HG02588 (cell line): ENCODE data around the gene VAV2.

Experiments
- ATAC-seq: cut with Tn5 transposase; IDR thresholded peaks from one replicate; pipeline ENCODE4 v1.9.1; 2021; ENCODE audit warnings: mild to moderate bottlenecking, moderate library complexity; ENCODE audit not compliant: unreplicated experiment

VAV2 gene

DNA sequence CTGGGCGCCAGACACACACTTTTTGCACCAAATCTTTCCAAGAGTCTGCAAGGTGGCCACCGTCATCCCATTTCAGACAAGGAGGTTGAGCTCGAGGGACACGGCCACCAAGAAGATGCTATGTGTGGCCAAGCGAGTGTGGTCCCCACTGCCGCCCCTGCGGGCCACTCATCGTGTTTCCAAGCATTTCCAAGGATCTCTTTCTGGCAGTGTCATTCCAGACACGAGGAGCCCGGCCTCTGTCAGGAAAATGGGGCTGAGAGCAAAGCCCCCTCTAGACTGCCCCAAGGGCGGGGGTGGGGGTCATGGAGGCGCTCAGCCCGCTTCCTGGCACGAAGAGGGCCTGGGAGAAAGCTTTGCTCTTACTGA, 10.6 kb downstream of the VAV2 start:
- ATAC-seq = no peak

DNA sequence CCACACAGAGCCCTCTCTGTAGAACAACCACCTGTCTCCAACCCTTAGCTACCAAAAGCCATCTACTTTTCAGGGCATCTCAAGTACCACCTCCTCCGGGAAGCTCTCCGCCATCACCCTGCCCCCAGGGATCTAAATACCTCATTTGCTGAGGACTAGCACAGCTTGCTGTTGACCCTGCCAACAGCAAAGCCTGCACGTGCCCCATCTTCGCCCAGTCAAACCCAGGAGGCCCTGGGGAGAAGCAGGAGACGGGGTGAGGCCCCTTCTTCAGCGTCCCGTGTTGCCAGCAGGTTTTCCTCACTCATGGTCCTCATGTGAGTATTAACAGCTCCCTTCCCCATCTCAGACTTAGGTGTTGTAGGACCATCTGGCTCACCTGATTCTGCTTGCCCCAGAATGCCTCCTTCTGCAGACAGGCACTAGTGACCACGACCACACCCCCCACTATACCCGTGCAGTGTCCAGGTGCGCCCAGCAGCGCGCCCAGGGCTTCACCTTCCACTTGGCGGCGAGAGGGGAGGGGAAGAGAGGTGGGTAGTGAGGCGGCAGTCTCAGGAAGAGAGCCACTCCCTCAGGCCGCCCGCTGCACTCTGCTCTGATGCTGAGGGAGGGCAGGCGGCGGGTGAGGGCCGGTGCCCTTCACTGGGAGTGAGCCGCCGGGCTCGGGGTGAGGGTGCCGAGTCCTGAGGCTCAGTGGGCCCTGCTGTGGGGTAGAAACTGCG, 11.1 kb downstream of the VAV2 start:
- no peak for ATAC-seq

DNA sequence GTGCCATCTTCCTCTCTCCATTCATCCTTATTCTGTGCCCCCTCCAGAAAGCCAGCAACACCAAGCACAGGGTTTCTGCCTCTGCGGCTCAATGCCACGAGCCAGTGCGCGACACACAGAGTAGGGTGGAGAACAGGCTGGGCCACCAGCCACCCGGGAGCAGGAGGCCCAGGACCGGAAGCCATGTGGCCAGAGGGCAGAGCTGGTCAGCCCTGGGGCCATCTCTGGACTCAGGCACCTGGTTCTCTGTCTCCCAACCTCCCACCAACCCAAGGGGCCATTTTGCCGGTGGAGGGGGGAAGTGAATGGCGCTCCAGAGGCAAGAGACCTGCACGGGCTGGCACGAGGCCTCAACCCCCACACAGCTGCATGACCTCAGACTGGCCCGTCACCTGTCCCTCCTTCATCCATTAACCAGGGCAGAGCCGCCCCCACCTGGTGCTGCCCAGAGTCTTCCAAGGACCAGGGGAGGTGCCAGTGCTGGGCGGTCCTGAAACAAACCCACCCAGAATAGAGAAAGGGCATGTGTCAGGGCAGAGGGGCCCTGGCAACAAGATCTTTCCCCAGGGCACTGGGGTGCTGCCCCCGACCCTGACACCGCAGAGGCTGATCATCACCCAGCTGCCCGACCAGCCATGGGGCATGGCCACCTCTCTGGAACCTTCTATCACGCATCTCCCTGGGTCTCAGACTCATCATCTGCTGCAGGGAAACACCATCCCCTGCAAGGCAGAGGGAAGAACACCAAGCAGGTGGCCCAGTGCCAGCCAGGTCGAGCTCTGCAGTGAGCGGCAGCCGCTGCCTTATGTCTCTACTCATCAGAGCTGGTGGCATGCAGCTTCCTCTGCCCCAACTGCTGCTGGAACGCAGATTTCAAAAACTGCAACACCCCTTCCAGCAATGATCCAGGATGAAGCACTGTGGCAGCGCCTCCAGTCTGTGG, 11.9 kb downstream of the VAV2 start:
- no peak for ATAC-seq

DNA sequence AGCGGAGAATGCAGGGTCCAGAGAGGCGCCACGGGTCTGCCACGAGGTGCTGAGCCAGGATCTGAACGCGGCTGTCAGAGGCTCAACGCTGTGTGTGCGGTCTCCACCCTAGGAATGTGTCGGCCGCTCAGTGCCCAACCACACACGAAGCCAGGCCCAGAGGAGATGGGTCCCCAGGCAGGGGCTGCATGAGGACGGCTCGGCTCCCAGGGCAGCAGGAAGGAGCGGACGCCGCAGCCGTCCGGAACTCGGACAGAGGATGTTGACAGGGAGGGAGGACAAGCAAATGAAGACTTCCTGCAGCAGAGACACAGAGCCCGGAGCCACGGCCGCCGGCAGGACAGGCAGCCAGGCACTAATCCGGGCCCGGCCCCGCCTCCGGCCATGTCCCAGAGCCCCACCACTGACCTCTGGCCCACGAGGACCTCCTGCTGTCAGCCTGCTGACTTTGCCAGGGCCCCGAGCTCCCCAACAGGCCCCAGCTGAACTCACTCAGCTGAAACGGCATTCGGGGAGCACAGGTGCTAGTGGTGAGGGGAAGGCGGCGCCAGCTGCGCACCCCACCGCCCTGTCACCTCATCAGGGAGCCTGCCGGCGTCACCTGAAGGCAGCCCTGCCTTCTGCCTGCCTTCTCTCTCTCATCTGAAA, 12.7 kb downstream of the VAV2 start:
- ATAC-seq = no peak

DNA sequence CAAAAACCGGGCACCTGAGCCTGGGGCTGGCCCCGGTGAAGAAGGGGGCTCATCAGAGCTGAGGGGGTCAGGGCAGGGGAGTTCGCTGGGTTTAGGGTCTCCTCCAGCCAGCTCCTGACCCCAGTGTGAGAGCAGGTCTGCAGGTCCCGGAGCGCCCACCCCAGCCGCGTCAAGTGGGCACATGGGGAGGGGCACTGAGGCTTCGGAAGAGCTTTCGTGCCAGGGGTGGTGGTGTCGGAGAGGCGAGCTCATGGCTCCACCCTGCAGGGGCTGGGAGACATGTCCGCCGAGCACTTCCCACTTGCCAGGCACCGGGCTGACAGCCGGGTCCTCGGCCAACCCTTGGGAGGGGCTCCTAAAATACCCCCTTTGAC, 13.2 kb downstream of the VAV2 start:
- ATAC-seq = no peak

DNA sequence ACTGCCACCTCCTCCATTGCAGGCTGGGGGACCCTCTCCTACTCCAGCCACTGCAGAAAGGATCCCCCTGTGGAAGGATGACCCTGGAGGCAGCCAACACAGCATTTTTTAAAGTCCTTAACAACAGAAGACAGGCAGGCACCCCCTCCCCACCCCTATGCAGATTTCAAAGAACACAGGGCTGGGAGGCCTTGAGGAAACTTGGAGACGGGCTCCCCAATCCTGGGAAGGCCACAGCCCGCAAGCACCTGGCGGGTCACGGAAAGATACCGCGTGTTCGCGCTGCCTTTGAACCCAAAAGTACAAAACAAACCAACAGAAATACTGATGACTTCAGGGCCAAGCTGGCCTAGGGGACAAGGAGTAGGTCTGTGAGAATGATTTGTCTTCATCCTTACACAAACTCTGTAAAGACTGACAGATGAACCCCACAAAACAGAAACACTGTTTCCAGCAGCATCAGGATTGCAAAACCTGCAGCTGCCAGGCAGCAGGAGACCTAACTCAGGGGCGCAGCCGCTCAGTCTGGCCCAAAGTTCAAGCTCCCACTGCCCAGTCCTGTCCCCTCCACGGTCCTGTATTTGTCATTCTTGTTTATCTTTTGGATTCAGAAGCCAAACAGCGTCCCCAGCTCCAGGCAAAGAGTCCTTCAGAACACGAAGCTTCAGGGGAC, 13.8 kb downstream of the VAV2 start:
- no peak for ATAC-seq

DNA sequence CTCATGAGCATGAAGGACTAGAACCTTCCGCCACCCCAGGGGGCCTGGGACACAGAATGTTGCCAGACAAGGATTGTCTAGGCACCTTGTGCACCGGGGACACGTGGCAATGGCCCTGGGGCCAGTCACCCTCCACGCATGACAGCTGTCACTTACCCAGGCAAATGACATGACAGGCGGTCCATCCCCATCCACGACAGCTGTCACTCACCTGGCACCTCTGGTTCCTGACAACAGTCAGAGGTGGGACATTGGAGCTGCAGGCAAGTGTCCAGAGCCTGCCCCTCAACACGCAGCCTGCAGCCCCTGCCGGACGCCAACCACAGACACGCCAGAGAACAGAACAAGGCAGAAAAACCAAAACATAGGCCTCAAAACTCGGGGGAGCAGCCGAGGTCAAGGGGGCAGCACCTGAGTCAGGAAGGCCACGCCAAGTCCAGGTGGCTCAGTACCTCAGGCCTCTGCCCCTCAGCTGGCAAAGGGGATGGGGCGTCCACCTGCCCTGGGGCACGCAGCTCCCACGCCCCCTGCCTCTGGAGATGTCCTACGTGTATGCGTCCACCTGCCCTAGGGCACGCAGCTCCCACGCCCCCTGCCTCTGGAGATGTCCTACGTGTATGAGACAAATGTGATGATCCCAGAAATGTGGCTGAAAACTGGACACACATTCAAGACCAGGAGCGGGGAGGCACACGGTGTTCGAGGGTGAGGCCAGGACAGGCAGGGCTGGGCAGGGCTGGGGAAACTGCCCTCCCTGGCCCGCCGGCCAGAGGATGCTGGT, 14.5 kb downstream of the VAV2 start:
- ATAC-seq = no peak

DNA sequence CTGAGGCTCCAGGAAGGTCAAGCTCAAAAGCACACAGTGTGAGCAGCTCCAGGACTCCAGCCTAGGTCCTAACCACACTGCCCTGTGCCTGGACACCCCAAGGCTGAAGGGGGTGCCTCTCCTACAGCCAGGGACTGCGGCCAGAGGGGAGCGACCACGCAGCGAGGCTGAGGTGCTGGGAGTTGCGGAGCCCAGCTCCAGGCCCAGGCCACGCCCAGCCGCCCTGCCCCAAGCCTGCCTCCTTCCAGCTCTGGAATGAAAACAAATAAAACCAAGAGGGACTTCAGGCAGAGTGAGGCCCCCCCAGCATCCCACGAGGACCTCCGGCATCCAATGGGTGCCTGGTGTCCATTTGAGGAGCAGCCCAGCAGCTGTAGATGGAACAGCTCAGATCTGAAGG, 15.2 kb downstream of the VAV2 start:
- ATAC-seq = no peak

DNA sequence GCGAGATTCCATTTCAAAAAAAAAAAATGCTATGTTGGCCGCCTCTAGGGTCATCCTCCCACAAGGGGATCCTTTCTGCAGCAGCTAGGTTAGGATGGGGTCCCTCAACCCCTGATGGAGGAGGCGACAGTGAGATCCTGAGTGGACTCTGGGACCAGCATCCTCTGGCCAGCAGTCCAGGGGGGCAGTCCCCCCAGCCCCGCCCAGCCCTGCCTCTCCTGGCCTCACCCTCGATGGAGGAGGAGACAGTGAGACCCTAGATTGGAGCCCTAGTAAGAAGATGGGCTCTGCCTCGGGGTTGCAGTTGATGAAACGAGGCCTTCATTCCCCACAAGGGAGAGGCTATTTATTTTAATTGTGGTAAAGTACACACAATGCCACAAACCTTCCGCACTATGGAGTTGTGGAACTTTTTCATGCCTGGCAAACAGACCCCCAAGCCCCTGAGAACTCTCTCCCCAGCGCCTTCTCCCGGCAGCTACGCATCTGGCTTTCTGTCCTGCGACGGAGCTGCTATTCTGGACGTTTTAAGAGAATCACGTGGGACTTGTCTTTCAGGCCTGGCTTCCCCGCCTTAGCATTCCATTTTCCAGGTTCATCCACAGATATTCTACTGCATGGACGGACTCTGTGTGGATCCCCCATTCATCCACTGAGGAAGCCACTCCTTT, 15.8 kb downstream of the VAV2 start:
- no peak for ATAC-seq

DNA sequence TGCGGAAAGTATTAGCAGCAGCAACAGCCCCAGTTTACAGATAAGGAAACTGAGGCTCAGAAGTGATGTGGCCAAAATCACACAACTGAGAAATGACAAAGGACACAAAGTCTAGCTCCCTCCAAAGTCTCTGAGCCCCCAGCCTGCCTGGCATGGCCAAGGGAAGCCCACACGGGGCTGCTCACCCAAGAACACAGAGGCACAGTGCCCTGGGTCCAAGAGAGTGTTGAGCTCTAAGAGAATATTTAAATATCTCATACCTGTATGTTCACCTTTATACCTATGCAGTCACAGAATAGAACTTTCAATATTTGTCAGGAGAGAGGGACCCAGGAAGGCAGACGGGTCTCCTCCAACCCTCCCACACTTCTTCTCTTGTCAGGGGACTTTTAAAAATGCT, 16.6 kb downstream of the VAV2 start:
- ATAC-seq = no peak

DNA sequence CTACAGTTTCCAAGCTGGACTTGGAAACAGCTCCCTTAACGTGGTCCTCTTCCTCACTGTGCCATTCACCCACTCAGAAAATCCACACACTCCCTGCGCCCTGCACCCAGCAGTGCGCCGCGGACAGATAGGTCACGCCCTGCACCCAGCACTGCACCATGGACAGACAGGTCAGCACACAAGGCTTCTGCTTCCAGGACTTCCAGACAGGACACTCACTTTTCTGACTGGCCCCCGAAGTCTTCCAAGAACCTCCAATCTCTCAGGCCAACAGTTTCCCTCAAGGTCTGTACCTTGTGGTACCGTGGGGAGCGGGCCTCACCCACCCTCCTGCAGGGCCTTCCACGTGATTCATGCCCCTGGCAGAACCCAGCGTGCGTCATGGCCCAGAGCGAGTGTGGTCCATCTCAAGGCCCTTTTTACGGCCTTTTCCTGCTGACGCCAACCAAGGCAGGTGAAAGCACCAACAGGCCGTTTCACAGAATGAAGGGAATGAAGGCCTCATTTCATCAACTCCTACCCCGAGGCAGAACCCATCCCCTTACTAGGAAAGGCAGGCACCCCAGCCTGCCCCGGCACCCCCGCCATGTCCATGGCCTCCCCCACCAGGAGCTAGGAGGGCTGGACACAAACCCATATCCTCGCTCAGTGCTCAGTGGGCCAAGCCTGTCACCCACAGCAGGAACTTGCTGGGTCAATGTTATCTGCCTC, 17.3 kb downstream of the VAV2 start:
- no peak for ATAC-seq

DNA sequence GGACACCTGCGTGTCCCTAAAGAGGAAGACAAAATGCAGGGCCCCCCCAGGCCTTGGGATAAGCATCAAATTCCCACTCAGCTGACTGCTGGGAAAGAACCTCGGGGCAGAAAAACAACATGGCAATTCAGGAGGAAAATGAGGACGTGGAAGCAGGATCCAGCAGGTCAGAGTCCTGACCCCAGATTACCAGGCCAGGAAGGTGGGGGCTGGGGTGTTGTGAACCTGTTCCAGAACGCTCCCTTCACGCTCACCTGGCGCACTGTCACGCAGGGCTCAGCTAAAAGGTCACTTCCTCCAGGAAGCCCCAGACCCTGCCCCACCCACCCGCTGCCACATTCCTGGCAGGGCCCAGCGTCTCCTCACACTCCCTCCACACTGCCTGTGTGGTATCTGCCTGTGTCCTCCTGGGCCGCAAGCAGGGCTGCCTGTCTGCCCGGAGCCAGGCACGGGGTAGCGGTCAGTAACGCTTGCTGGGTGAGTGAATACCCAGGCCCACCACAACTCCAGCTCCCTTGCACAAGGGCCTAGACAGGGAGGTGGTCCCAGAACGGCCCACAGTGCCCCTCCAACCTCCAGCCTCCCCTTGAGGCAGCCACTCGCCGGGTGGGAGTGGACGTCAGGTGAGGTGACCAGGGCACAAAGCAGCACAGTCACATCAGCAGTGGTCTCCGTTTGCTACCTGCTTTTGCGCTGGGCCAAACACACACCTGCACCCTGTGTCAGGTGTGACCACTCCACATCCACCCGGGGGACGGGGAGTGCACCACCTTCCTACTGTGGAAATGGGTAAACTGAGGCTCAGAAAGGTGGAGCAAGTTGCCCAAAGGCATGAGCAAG, 18.1 kb downstream of the VAV2 start:
- no peak for ATAC-seq

DNA sequence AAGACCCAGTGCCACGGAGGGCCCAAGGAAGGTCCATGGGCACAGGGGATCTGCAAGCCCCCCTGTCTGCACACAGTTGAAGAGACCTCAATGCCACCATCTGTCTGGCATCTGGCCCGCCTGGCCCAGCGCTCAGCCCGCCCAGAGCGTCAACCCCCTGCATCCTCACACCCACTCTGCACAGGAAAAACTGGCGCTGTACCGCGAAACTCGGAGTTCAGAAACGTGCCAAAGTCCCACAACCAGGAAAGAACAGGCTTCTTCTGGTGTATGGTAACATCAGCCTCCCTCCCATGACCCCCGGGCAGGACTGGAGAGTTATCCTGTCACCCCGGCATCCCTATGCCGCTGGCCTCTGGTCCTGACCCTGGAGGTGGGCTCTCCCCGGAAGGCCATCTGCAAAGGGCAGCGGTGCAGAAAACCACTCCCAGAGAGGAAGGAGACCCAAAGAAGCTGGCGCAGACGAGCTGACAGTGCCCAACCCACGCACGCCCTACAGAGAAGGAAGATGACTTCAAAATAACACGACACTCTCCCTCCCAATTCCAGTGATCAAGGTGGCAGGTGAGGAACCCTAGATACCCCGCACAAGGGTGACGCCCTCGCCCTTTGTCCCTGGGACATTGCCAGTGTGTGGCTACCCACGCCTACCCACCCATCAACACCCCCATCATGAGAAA, 18.9 kb downstream of the VAV2 start:
- no peak for ATAC-seq

DNA sequence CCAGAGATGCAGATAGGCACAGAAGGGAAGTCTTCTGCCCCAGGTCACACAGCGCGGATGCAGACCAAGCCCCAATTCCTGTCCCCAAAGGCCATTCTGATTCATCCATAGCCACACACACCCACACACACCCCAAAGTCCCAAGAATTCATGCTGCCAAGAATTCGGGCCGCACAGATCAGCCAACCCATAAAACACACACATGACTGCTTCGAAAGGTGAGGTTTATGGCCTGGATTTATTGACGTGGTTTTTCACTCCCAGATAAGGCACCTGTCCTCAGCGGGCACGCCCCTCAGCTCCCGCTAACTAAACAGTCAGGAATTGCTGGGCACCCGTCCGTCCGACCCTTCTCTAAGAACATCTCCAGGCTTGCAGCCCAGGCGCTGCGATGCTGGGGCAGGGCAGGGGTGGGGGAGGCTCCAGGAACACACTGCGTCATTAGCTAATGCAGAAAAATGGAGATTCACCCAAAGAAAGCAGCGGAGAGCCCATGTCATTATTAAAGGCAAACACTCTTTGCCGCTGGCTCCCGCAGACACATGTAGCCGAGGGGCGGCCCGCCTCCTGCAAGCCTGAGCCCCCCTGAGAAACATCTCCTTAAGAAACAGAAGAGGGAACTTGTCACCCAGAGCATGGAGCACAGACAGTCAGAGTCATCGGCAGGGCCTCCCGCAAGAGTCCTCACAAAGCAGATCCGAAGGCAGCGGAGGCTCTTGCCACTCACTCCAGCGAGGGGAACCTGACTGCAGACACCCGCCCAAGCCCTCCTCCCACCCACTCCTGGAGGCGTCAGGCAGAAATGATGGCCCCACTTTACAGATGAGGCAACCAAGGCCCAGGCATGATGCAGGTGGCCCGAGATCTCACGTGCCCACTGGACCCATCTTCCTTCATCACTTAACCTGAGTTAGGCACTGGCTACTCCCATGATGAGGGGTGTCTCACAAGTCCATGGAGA, 19.9 kb downstream of the VAV2 start:
- ATAC-seq = no peak

DNA sequence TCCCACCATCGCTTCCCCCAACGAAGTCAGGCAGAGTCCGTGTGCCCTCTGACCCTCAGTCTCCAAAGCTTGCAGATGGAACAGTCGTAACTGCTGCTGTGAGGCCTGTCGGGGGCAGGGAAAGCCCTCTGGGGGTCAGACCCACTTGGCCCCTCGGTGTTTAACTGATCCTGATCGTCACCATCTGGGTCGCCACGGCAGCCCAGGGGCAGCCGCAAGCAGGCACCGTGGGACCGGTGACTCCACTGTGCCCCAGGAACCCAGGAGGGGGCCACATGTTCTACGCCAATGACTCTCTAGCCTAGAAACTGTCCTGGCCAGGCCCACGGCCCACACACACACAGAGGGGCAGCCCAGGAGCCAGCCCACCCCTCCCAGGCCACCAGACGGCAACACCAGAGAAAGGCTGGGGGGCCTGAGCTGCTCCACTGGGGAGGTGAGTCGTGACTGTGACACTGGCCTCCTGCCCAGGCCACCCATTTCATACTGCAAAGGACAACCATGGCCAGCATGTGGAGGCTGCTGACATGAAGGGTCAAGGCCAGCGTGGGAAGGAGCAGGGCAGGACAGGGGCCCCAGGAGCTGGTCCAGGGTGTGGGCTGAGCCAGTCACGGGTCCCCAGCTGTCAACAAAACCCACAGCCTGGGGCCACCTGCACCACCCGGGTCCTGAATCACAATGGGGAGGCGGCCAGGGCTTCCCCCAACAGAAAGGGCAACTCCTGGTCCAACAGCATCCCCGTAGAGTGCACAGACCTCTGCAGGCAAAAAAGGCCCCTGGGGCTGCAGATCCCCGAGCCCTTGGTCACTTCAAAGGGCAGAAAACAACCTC, 20.8 kb downstream of the VAV2 start:
- ATAC-seq = no peak

DNA sequence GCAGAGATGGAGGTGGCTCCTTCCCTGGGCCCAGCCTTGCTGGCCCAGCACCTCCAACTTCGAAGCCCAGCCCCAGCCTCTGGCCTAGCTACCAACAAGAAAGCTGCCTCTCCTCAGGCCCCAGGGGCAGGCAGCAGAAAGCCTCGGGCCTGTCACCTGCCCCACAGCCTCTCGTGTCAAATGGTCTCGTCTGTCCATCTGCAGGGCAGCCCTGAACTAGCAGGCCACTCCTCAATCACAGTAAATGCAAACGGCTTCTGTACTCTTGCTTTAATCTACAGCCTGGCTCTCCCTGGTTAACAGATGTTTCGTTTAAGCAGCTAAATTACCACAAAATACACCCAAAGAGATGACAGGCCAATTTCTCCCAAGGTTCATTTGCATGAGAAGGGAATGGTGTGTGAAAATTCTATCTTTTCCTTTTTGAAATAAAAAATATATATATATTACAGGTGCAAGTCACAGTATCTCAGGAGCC, 21.5 kb downstream of the VAV2 start:
- no peak for ATAC-seq
